OCI-LY7 (cell line): Measurements from ENCODE around the gene OVCA2.

Experiments
- CTCF ChIP-seq: fragments of 200-600 bp; sonication (generic); conservative IDR thresholded peaks from 2 replicates; pipeline ENCODE4 v1.5.1; 2014; ENCODE audit warnings: mild to moderate bottlenecking, antibody characterized with exemption, low read length, moderate library complexity, mixed read lengths
- EZH2phosphoT487 ChIP-seq: fragments of 200-600 bp; sonication (generic); IDR thresholded peaks from 2 replicates; pipeline ENCODE4 v1.6.1; 2018; ENCODE audit warnings: low read depth, borderline replicate concordance, mild to moderate bottlenecking, mixed run types, antibody characterized with exemption, low read length, moderate library complexity, mixed read lengths

DNA sequence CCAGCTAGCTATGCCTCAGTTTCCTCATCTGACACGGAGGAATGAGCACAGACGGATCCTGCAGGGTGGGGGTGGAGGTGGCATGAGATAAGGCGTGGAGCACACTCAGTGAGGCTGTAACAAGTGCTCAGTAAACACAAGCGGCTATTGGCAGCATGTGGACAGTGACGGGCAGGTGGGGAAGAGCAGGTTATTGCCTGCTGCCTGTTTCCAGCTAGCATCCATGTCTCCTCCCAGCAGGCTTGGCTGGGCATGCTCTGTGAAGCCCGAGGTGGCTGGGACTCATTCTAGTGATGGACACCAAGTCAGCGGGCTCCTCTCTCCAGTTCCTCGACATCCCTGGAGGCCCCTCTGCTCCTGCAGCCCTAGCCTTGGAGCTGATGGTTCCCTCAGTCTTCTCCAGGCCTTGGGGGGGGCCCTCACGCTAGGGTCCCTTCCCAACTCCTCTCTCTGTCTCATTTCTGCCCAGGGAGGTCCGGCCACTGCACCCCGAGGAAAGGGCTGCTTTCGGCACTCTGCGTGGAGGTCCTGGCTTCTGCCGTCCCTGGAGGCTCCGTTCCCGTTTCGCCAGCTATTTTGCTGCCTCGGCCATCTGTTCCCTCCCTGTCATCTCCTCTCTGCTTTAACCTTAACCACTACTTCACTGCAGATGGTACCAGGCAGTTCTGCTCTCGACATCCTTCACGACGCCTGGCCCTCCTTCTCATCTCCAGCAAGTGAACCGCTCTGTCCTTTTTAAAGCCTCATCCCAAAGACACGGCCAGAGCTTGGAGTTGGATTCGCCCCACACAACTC is 22.9 kb upstream of the OVCA2 start:
- no peak for TF ChIP-seq CTCF
- no peak for TF ChIP-seq EZH2phosphoT487
